Heart left ventricle (tissue), 13 donors: Measurements from ENCODE around the gene MLC1.

ENCODE experiments used
- CTCF ChIP-seq, 12 donors: fragments of 200-600 bp; sonication (generic) in 4 of 12; IDR thresholded peaks; one replicate each; pipeline versions ENCODE4 v1.5.0 to v1.8.0; 2018 to 2022; ENCODE audit warnings: antibody characterized with exemption in 12 of 12, mild to moderate bottlenecking in 5 of 12
- POLR2A ChIP-seq, 2 donors: fragments of 450-650 bp; IDR thresholded peaks; one replicate each; pipeline ENCODE4 v1.6.1; 2017; ENCODE audit warnings: antibody characterized with exemption in 2 of 2, mild to moderate bottlenecking in 2 of 2, moderate library complexity in 2 of 2
- donor health status: ischemic (EF 13 %, LVEDD 7.1; RV severe dilation, severe dysfunction).
- donor health status: DM: no; HTN: yes; CAD: no.
- donor health status: DM: no; HTN: no; CAD: no.
- donor health status: ischemic (EF 25% LVEDD 6.9; RV normal size, moderate dysfunction).
- donor health status: ischemic (EF 25% LVEDD 5.7; RV mildly dilated, moderate dysfunction).
- donor health status: ischemic (EF 35%, LVEDD 5.7; RV mildly dilated, moderate dysfunction).
- donor health status: nonischemic (EF 11% LVEDD 7.7; RV severe dilation, severe dysfunction).
- donor health status: DM: yes; HTN: yes; CAD: no.
- donor health status: PGD.
- donor health status: ischemic (EF 29% LVEDD 5.4; RV normal size, mild dysfunction).
- donor health status: nonischemic (EF 23%, LVEDD 6.1; RV moderate dilation, normal function).

- TF ChIP-seq CTCF (IDR thresholded peaks at IDR 0.05) (no peak), POLR2A (IDR thresholded peaks at IDR 0.05) (no peak)
Observed at GRCh38 chr22:50091092-50091768, 6.0 kb upstream of the MLC1 start.
